Vagina (tissue), 2 donors: Measurements from ENCODE around the gene PCNX4.

ENCODE experiments used
- POLR2A ChIP-seq, 2 donors: fragments of 450-650 bp; IDR thresholded peaks; one replicate each; pipeline ENCODE4 v1.6.1; 2017; ENCODE audit warnings: antibody characterized with exemption in 2 of 2, mild to moderate bottlenecking in 2 of 2, moderate library complexity in 2 of 2
- POLR2AphosphoS5 ChIP-seq, 2 donors: sonication (generic); formaldehyde crosslinking; IDR thresholded peaks; one replicate each; pipeline ENCODE4 v1.9.0; 2017; ENCODE audit warnings: antibody characterized with exemption in 2 of 2, mild to moderate bottlenecking in 2 of 2, low read depth in 1 of 2; ENCODE audit not compliant: insufficient read depth in 1 of 2
- TF ChIP-seq, protein P1 (sequence below), 3 experiments: fragments of 450-650 bp in 2 of 3; fragments of 200-600 bp in 1 of 3; sonication (generic) in 1 of 3; IDR thresholded peaks; one replicate each; pipeline ENCODE4 v1.5.1; 2017 to 2019; ENCODE audit warnings: antibody characterized with exemption in 3 of 3, mild to moderate bottlenecking in 2 of 3, moderate library complexity in 2 of 3

- TF ChIP-seq, protein P1, sequence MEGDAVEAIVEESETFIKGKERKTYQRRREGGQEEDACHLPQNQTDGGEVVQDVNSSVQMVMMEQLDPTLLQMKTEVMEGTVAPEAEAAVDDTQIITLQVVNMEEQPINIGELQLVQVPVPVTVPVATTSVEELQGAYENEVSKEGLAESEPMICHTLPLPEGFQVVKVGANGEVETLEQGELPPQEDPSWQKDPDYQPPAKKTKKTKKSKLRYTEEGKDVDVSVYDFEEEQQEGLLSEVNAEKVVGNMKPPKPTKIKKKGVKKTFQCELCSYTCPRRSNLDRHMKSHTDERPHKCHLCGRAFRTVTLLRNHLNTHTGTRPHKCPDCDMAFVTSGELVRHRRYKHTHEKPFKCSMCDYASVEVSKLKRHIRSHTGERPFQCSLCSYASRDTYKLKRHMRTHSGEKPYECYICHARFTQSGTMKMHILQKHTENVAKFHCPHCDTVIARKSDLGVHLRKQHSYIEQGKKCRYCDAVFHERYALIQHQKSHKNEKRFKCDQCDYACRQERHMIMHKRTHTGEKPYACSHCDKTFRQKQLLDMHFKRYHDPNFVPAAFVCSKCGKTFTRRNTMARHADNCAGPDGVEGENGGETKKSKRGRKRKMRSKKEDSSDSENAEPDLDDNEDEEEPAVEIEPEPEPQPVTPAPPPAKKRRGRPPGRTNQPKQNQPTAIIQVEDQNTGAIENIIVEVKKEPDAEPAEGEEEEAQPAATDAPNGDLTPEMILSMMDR (IDR thresholded peaks at IDR 0.05) = peak; percentile 31 to 58 (median 49)
- TF ChIP-seq POLR2A (IDR thresholded peaks at IDR 0.05) = no peak
- no peak for TF ChIP-seq POLR2AphosphoS5 (IDR thresholded peaks at IDR 0.05; ENCODE audit: insufficient read depth in 1 of 2, low read depth in 1 of 2)
Measured at GRCh38 chr14:60064491-60065072, 27.1 kb upstream of the PCNX4 start.
